ENCODE results near the gene ADAMTS17.

DNA sequence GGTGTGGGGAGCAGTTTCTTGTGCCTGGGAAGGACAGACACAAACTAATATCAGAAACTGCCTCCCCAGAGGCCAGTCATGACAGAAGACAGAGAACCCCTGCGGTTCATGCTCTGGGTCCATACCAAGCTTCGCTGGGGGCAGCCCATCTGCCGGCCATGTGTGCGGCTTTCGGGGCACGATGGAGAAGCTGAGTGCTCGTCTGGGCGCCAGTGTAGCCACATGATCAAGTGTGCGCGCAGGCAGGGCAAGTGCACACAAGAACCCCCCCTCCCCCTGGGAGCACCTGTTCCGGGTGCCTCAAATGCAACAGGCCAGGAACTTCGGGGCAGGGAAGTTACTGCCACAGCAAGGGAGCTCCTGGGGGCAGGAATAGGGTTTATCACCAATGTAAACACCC is 1.8 kb downstream of the ADAMTS17 start:
- TF ChIP-seq, protein P1, sequence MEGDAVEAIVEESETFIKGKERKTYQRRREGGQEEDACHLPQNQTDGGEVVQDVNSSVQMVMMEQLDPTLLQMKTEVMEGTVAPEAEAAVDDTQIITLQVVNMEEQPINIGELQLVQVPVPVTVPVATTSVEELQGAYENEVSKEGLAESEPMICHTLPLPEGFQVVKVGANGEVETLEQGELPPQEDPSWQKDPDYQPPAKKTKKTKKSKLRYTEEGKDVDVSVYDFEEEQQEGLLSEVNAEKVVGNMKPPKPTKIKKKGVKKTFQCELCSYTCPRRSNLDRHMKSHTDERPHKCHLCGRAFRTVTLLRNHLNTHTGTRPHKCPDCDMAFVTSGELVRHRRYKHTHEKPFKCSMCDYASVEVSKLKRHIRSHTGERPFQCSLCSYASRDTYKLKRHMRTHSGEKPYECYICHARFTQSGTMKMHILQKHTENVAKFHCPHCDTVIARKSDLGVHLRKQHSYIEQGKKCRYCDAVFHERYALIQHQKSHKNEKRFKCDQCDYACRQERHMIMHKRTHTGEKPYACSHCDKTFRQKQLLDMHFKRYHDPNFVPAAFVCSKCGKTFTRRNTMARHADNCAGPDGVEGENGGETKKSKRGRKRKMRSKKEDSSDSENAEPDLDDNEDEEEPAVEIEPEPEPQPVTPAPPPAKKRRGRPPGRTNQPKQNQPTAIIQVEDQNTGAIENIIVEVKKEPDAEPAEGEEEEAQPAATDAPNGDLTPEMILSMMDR (conservative IDR thresholded peaks at IDR 0.05): no peak
- TF ChIP-seq ZFX (IDR thresholded peaks at IDR 0.05): no peak
